ENCODE results near the gene RGMB. TPM values are rescaled to one million over a fixed set of nuclear protein-coding genes. Genes with fewer than 3 reads are reported as not detected.

The RGMB gene
- total and polyA plus RNA-seq, 2 of the 13 experiments (the other 11 are each of a cell fraction or from before 2014, with no cell fraction given): 3.0 to 3.8 TPM

- Histone ChIP-seq H2AFZ (ENCODE audit: low read length) (no peak overlapping the region), H3K36me3 (replicated peaks in 1 of 2; ENCODE audit: control insufficient read depth in 1 of 2, insufficient read depth in 2 of 2, low read length in 2 of 2) (no peaks in the 10 kb centered on the region), H3K79me2 (ENCODE audit: insufficient read depth, low read length) (no peaks in the 10 kb centered on the region), H3K9ac (ENCODE audit: insufficient read depth, low read depth, low read length) (no peak overlapping the region), H3K27ac (ENCODE audit: extremely low read length, insufficient read depth, low read length) (no peak overlapping the region), H3K27me3 (ENCODE audit: control insufficient read depth in 1 of 2, insufficient read depth in 2 of 2, low read length in 2 of 2) (no peaks in the 10 kb centered on the region; a peak in 1 of 5 replicates), H4K20me1 (ENCODE audit: insufficient read depth, low read length) (no peaks in the 10 kb centered on the region), H3K4me2 (ENCODE audit: low read depth, low read length) (no peak overlapping the region), H3K9me3 (ENCODE audit: low read length) (no peaks in the 10 kb centered on the region), H3K4me1 (ENCODE audit: insufficient read depth, low read length) (no peaks in the 10 kb centered on the region), H3K4me3 (replicated peaks in 1 of 3; ENCODE audit: insufficient read depth in 1 of 3, low read depth in 2 of 3, low read length in 3 of 3) (no peak overlapping the region)
- FAIRE-seq (no peak), ATAC-seq (no peak), DNase-seq (ENCODE audit: low spot score) (no peak)
- intact Hi-C loops (cut with micrococcal nuclease; ENCODE audit: unreplicated experiment) (no loop called here), in situ Hi-C loops (cut with HindIII; ENCODE audit: extremely low pct_ligation_motif_present, low pct_unique_long_range_greater_than_20kb) (no loop called here)
- TF ChIP-seq ZNF746 (CRISPR knock-in tag; IDR thresholded peaks at IDR 0.05) (no peak), RFXANK (CRISPR knock-in tag; IDR thresholded peaks at IDR 0.05) (no peak), RELA (CRISPR knock-in tag; IDR thresholded peaks at IDR 0.05) (no peak), ZNF326 (CRISPR knock-in tag; IDR thresholded peaks at IDR 0.05; ENCODE audit: borderline replicate concordance) (no peak), MXI1 (IDR thresholded peaks at IDR 0.05; ENCODE audit: borderline replicate concordance, low read depth, low read length) (no peak), JUND (CRISPR knock-in tag; IDR thresholded peaks at IDR 0.05) (no peak), ZNF496 (CRISPR knock-in tag; IDR thresholded peaks at IDR 0.05; ENCODE audit: insufficient replicate concordance) (no peak)
- ChIA-PET POLR2A (no interaction called here), CTCF (ENCODE audit: low intra/inter-chr PET ratio, low total read pairs) (no interaction called here)
- BruUV-seq (replicated peaks): no TSS peak
- 1% methylated on average over 5 of the region's 5 CpGs for WGBS (ENCODE audit: low lambda C conversion rate)
Observed at GRCh38 chr5:98727686-98728085, 45.8 kb upstream of the RGMB start.

GRCh38 chr5:98734646-98735045, 38.8 kb upstream of the RGMB start:
- FAIRE-seq (no peak), ATAC-seq (no peak), DNase-seq (ENCODE audit: low spot score) (no peak)
- no peaks in the 10 kb centered on the region for H3K79me2 ChIP-seq (ENCODE audit: insufficient read depth, low read length)
- no peaks in the 10 kb centered on the region for H4K20me1 ChIP-seq (ENCODE audit: insufficient read depth, low read length)
- no peak overlapping the region for H3K9ac ChIP-seq (ENCODE audit: insufficient read depth, low read depth, low read length)
- BruUV-seq (replicated peaks): no TSS peak
- H3K4me3 ChIP-seq (replicated peaks in 1 of 3; ENCODE audit: insufficient read depth in 1 of 3, low read depth in 2 of 3, low read length in 3 of 3): no peak overlapping the region
- H3K9me3 ChIP-seq (ENCODE audit: low read length): no peaks in the 10 kb centered on the region
- no peak overlapping the region for H2AFZ ChIP-seq (ENCODE audit: low read length)
- no peaks in the 10 kb centered on the region for H3K4me1 ChIP-seq (ENCODE audit: insufficient read depth, low read length)
- no peak overlapping the region for H3K27ac ChIP-seq (ENCODE audit: extremely low read length, insufficient read depth, low read length)
- ChIA-PET CTCF (ENCODE audit: low intra/inter-chr PET ratio, low total read pairs) (no interaction called here), POLR2A (no interaction called here)
- intact Hi-C loops (cut with micrococcal nuclease; ENCODE audit: unreplicated experiment) (no loop called here), in situ Hi-C loops (cut with HindIII; ENCODE audit: extremely low pct_ligation_motif_present, low pct_unique_long_range_greater_than_20kb) (no loop called here)
- no peaks in the 10 kb centered on the region for H3K36me3 ChIP-seq (replicated peaks in 1 of 2; ENCODE audit: control insufficient read depth in 1 of 2, insufficient read depth in 2 of 2, low read length in 2 of 2)
- H3K4me2 ChIP-seq (ENCODE audit: low read depth, low read length): no peak overlapping the region
- no peaks in the 10 kb centered on the region for H3K27me3 ChIP-seq (ENCODE audit: control insufficient read depth in 1 of 2, insufficient read depth in 2 of 2, low read length in 2 of 2)
- TF ChIP-seq ZNF3 (CRISPR knock-in tag; IDR thresholded peaks at IDR 0.05) (no peak), KDM6A (CRISPR knock-in tag; IDR thresholded peaks at IDR 0.05; ENCODE audit: low read depth) (no peak), EED (CRISPR knock-in tag; IDR thresholded peaks at IDR 0.05) (no peak), ESRRA (CRISPR knock-in tag; IDR thresholded peaks at IDR 0.05; ENCODE audit: low read depth) (no peak), GPBP1L1 (CRISPR knock-in tag; IDR thresholded peaks at IDR 0.05) (no peak), ZBTB2 (CRISPR knock-in tag; IDR thresholded peaks at IDR 0.05; ENCODE audit: low read depth) (no peak), FOXO4 (CRISPR knock-in tag; conservative IDR thresholded peaks at IDR 0.05) (no peak), ATRX (CRISPR knock-in tag; IDR thresholded peaks at IDR 0.05; ENCODE audit: borderline replicate concordance) (no peak), ZBTB8A (CRISPR knock-in tag; IDR thresholded peaks at IDR 0.05; ENCODE audit: borderline replicate concordance, low read depth) (no peak), SP5 (CRISPR knock-in tag; IDR thresholded peaks at IDR 0.05; ENCODE audit: borderline replicate concordance, low read depth) (no peak), U2AF1 (optimal IDR thresholded peaks at IDR 0.05; ENCODE audit: low read depth, low read length) (no peak)

All from HepG2 (cell line).